HG03196 (cell line): ENCODE data around the gene TIAM1.
A peak's percentile ranks its signal among the peaks of the same experiment; 100 is the strongest.

Experiments
- ATAC-seq: cut with Tn5 transposase; IDR thresholded peaks from one replicate; pipeline ENCODE4 v1.9.1; 2021; ENCODE audit not compliant: unreplicated experiment

The TIAM1 gene

GRCh38 chr21:31140025-31140424, 204.0 kb downstream of the TIAM1 start:
- no peak for ATAC-seq

DNA sequence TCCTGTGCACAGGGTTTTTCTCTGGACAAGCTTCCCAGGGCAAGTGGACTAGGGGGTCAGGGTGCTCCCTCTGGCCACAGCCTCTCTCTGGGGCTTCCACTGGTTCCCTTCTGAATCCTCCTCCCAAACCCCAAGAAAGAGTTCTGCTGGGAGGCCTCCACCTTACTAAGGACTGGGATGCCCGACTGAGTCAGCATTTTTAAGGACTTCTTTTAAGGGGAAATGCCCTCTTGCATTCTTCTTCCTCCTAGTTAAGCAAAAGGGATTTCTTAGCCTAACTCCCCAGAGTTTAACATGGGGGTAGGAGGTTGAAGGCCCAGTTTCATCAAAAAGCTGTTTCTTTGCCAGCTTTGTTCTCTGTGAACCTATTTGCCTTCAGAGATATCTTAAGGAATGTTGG, 206.1 kb downstream of the TIAM1 start:
- ATAC-seq: no peak

- peak; percentile 60 for ATAC-seq
Observed at GRCh38 chr21:31136891-31137290, 207.2 kb downstream of the TIAM1 start.

DNA sequence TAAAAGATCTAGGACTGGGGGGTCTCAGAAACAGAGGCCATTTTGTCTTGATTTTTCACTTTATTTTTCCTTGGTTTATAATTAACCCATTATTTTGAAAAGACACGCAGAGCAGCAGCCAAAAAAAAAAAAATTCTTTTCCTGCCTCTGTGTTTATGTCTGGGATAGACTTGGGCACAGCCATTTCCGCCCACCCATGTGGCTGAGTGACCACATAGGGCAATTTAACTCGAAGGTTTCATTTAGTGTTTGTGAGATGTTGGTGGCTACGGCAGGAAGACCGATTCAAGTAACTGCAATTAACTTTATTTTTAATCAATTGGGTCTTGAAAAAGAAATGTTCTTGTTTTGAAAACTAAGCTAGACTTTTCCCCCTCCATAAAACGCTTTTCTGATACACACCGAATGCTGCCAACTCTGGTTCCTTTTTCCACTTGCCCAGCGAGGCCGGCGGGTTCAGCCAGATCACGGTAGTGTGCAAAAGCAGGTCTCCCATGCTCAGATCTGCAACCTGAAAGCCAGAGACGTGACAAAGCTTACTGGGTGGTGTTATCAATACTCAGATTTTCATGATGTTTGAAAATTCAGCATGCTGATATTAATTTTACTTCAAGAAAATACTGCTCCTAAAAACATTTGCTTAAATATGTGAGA, 208.4 kb downstream of the TIAM1 start:
- ATAC-seq: no peak

- ATAC-seq: no peak
Observed at GRCh38 chr21:31133243-31133830, 210.7 kb downstream of the TIAM1 start.

- no peak for ATAC-seq
Observed at GRCh38 chr21:31132574-31133242, 211.4 kb downstream of the TIAM1 start.

- no peak for ATAC-seq
Observed at GRCh38 chr21:31130821-31131220, 213.2 kb downstream of the TIAM1 start.

DNA sequence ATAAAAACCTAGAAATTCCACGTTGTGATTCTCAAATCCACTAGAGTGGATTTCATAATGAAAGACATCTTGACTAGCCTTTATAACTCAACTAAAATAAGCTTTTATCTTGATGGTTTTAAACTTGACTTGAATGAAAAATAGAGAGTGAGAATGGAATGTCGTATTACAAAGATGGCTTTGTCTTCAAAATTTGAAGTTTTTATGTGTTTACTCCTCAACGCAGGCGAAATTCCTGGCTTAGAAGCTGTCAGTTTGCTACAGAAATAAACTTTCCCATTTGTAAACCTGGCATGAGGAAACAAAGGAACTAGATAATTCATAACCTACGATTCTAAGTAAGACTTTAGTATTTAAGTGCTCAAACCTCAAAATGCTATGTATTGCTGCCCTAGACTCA, 215.8 kb downstream of the TIAM1 start:
- no peak for ATAC-seq

- ATAC-seq: no peak
Observed at GRCh38 chr21:31124010-31124409, 220.1 kb downstream of the TIAM1 start.

DNA sequence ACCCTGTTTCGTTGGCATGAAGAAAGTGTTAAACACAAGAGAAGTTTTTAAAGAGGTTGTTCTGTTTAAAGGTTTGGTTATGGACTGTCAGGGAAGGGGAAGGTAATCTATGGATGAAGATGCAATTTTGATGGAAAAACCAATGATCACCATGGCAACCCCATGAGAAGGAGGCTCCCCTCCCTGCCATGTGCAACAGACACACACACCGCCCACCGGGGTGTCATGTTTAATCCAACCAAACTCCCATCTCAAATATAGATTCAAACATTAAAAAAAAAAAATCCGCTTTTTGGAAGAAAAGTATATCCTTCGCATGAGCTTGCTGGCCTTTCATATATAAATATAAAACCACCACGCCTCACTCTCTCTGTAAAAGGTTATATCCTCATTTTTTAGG, 224.9 kb downstream of the TIAM1 start:
- ATAC-seq: no peak

DNA sequence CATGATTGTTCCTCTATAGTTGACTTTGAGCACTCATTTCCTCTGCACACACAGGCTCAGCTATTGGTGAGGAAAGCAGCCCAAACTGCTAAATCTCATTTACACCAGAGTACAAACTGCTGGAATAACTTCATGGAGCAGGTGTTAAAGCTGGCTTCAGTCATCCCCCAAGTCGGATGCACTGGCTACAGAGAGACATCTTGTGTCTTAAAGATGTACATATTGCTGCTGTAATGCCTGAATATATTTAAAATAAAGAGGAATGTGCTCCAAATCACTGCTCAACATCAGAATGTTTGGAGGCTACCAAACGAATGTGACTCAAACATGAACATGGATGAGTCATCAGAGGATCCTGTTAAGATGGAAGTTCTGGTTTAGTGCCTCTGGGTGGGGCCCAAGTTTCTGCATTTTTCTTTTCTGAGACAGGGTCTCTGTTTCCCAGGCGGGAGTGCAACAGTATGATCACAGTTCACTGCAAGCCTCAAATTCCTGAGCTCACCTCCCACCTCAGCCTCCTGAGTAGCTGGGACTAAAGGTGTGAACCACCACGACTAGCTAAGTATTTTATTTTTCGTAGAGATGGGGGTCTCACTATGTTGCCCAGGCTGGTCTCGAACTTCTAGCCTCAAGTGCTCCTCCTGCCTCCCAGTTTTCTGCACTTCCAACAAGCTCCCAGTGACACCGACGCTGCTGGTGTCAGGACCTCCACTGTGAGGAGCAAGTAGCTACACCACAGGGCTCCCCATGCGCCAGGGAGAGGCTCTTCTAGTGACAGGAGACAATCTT, 226.7 kb downstream of the TIAM1 start:
- ATAC-seq: no peak

- no peak for ATAC-seq
Observed at GRCh38 chr21:31115249-31115648, 228.8 kb downstream of the TIAM1 start.

DNA sequence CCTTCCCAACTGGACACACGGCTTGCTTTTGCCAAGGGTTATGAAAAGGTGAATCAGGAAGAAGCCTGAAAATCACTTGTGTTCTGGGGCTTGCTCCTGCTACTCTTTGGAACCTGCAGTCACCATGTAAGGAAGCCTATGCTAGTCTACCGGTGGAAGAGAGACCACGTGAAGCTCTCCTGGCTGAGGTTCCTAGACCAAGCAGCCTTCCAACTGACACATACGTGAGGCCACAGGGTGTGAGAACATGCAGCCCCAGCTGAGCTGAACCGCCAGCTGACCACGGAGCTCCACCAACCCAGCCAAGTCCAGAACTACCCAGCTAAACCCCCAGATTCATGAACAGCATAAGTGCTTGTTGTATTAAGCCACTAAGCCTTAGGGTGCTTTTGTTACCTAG, 233.0 kb downstream of the TIAM1 start:
- no peak for ATAC-seq

GRCh38 chr21:31110430-31110829, 233.6 kb downstream of the TIAM1 start:
- ATAC-seq: no peak

DNA sequence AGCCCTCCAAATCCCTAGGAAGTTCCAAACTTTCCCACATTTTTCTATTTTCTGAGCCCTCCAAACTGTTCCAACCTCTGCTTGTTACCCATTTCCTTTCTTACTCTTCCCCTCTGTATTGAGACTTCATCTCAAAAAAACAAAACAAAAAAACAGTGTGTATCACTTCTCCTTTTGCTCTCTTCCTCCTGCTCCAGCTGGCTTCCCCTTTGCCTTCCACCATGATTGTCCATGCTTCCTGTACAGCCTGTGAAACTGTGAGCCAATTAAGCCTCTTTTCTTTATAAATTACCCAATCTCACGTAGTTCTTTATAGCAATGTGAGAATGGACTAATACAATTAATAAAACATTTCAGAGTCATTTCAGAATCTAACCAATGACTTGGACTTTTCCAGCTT, 236.2 kb downstream of the TIAM1 start:
- ATAC-seq: no peak

- no peak for ATAC-seq
Observed at GRCh38 chr21:31107176-31107785, 236.8 kb downstream of the TIAM1 start.

- ATAC-seq: no peak
Observed at GRCh38 chr21:31103571-31104265, 240.3 kb downstream of the TIAM1 start.

DNA sequence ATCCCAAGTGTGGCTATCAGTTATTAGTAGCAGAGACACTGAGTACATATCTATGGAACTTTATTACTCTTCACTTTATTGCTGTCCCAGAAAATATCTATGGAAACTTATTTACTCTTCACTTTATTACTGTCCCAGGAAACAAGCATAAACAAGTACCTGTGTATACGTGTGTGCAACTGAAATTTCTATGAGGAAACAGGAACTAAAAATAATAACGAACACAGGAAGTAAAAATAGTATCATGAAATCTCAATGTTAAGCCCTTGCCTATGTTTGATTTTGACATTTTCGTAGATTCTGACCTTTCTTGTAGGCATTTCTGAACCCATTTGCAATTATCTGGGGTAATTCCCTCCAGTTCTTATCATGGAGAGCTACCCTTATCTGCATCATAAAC, 240.9 kb downstream of the TIAM1 start:
- ATAC-seq: no peak

DNA sequence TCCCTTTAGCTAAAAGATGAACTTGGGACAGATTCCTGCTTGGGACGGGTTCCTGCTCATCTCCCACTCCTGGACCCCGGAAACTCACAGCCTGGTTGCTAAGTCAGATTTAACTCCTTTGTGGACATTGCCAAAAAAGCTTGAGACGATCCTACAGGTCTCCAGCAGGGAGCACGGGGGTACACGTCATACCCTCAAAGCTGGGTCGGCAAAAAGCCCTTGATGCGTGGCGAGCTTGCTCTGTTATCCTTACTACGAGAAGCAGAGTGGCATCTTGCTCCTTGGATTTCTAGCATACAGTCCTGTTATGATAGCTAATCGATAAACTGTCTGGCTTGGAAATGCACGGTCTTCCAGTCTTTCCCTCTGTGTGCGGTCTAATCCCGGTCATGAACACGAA, 244.9 kb downstream of the TIAM1 start:
- ATAC-seq: no peak

GRCh38 chr21:31098576-31099005, 245.5 kb downstream of the TIAM1 start:
- no peak for ATAC-seq
